Esophagus mucosa (tissue), 1 donor: ENCODE results near the gene ARHGAP5. TPM values are rescaled to one million over a fixed set of nuclear protein-coding genes. Genes with fewer than 3 reads are reported as not detected.
"Not testable (repeated sequence)": the region's sequence is repeated elsewhere in the genome, so short reads cannot be mapped to it uniquely, and the experiment has no call there.

ENCODE experiments used
- ATAC-seq: fragments of 200-7000 bp; cut with Tn5 transposase; one replicate; pipeline ENCODE4 v1.9.1; 2020
- total RNA-seq: library from RNA; stranded (reverse); gene quantifications from one replicate; pipeline ENCODE4 v1.2.4, GENCODE V29; 2023
- donor health status: DM: yes; HTN: yes; CAD: no.

The ARHGAP5 gene
- total RNA-seq, 1 donor from 2014 or later: 111 TPM

GRCh38 chr14:32109676-32110547, 32.8 kb downstream of the ARHGAP5 start:
- ATAC-seq: no peak

GRCh38 chr14:32110548-32110896, 33.4 kb downstream of the ARHGAP5 start:
- no peak for ATAC-seq

GRCh38 chr14:32121536-32121935, 44.4 kb downstream of the ARHGAP5 start:
- no peak for ATAC-seq

DNA sequence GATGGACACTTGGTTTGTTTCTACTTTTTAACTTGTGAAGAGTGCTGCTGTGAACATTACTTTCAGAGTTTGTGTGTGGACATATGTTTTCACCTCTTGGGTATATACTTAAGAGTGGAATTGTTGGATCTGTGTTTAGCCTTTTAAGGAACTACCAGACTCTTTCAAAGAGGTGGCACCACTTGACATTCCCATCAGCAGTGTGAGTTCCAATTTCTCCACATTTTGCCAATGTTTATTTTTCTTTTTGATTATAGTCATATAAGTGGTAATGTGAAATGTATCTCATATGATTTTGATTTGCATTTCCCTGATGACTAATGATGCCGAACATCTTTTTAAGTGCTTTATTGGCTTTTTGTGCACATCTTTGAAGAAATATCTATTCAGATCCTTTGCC, 44.8 kb downstream of the ARHGAP5 start:
- ATAC-seq: no peak

GRCh38 chr14:32126899-32127730, 50.0 kb downstream of the ARHGAP5 start:
- ATAC-seq: not testable (repeated sequence)

DNA sequence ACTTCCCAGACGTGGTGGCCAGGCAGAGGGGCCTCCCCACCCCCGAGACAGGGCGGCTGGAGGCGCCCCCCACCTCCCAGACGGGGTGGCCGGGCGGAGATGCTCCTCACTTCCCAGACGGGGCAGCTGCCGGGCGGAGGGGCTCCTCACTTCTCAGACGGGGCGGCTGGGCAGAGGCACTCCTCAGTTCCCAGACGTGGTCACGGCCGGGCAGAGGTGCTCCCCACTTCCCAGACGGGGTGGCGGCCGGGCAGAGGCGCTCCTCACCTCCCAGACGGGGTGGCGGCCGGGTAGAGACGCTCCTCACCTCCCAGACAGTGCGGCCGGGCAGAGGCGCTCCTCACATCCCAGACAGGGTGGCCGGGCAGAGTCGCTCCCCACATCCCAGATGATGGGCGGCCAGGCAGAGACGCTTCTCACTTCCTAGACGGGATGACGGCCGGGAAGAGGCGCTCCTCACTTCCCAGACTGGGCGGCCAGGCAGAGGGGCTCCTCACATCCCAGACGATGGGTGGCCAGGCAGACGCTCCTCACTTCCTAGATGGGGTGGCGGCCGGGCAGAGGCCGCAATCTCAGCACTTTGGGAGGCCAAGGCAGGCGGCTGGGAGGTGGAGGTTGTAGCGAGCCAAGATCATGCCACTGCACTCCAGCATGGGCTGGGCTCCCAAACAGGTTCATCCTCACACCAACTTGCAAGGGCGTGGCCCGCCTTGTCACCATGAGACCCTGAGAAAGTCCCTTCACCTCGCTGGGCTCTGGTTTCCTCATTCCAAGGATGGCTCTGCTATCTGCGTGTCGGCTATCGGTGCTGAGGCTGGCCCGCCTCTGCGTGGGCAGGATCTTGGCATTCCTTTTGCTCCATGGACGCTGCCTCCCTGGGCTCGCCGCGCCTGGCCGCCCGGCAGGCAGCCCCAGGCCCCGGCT, 50.9 kb downstream of the ARHGAP5 start:
- ATAC-seq: peak; percentile 54

DNA sequence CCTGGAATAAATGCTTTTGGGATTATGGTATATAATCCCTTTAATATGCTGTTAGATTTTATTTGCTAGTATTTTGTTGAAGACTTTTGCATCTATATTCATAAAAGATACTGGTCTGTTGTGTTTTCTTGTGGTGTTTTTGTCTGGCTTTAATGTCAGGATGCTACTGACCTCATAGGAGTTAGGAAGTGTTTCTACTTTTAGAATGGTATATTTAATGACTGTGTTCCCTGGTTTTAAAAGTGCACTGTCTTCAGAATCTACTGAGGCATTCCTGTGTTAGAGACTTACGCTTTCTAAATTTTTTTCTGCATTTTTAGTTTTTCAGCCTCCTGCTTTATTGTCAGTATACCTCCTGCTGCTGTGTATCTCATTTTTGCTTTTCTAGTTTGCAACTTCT, 51.6 kb downstream of the ARHGAP5 start:
- ATAC-seq: no peak

DNA sequence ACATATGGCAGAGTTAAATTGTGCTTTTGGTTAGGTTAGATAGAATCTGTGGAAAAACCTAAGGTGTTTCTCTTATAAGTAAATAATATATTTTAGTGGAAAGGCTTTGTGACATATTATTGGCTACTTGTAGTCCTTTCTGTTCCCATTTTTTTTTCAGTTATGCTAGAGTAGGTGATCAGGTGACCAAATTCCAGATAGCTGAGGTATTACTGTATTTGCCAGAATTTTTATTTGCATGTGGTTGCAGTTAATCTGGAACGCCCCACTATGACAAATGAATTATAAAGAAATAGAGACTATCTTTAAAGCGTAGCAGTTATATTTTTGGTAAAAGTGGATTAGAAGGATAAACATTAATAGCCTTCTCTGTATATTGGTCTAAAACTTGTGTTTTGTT, 52.0 kb downstream of the ARHGAP5 start:
- peak; percentile 45 for ATAC-seq

DNA sequence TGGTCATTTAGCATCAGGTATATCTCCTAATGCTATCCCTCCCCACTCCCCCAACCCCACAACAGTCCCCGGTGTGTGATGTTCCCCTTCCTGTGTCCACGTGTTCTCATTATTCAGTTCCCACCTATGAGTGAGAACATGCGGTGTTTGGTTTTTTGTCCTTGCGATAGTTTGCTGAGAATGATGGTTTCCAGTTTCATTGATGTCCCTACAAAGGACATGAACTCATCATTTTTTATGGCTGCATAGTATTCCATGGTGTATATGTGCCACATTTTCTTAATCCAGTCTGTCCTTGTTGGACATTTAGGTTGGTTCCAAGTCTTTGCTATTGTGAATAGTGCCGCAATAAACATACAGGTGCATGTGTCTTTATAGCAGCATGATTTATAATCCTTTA, 54.6 kb downstream of the ARHGAP5 start:
- not testable (repeated sequence) for ATAC-seq

DNA sequence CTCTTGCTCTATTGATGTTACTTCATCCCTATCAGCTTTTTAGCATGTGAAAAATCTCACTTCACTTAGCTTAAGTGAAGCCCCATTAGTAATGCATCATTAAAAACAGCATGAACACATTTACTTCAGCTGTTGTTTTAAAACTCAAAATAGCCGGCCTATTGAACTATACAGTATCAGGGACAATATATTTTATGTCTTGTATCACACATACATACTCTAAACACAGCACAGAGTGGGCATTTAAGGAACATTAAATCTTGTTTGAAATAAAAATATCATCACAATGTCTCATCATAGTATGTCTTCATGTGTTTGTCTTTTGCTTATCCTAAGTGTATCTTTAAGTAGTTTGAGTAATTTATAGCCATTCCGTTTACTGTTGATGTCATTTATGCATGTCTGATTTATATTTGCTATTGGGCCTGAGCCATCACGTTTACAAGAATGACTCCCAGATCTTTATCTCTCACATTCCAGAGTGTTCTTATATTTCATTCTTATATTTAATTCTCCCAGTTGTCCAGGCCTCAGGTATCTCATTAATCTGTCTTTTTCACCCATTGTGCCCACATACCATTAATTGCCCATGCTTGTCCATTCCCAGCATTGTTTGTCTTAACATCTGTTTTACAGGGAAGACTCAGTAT, 57.5 kb downstream of the ARHGAP5 start:
- ATAC-seq: no peak

DNA sequence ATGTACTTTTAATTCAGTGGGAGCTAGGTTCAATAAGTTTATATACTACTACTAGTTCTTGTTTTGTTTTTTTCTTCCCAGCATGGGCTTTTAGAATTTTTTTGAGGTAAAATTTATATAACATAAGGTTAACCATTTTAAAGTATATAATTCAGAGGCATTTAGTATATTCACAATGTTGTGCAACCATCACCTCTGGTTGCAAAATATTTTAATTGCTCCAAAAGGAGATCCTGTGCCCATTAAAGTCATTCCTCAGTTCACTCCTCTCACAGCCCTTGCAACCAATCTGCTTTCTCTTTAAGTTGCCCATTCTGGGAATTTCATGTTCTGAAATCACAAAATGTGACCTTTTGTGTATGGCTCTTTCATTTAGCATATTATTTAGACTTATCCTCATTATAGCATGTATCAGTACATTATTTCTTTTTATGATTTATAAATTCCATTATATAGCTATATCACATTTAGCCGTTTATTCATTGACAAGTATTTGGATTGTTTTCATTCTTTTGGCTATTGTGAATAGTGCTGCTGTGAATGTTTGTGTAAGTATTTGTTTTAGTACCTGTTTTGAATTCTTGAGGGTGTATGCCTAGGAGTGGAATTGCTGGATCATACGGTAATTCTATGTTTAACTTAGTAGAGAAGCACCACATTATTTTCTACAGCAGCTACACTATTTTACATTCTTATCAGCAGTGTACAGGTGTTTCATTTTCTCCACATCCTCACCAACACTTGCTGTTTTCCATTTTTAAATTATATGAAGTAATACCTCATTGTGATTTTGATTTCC, 59.1 kb downstream of the ARHGAP5 start:
- ATAC-seq: no peak

DNA sequence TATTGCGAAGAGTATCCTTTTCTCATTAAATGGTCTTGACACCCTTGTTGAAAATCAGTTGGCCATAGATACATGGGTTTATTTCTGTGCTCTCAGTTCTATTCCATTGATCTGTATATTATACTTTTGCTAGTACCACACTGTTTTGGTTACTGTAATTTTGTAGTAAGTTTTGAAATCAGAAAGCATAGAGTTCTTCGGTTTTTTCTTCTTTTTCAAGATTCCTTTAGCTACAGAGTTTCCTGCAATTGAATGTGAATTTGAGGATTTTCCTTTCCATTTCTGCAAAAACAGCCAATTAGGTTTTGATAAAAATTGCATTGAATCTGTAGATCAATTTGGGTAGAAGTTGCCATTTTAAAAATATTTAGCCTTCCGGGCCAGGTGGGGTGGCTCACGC, 60.2 kb downstream of the ARHGAP5 start:
- no peak for ATAC-seq

DNA sequence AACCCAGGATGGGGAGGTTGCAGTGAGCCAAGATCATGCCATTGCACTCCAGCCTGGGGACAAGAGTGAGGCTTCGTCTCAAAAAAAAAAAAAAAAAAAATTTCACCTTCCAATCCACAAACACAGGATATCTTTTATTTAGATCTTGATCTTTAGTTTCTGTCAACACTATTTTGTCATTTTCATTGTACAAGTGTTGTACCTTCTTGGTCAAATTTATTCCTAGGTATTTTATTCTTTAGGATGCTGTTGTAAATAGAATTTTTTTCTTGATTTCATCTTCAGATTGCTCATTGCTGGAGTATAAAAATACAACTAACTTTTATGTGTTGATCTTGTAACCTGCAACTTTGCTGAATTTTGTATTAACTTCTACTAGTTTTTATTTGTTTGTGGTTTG, 60.8 kb downstream of the ARHGAP5 start:
- no peak for ATAC-seq

GRCh38 chr14:32142341-32142740, 65.2 kb downstream of the ARHGAP5 start:
- no peak for ATAC-seq

DNA sequence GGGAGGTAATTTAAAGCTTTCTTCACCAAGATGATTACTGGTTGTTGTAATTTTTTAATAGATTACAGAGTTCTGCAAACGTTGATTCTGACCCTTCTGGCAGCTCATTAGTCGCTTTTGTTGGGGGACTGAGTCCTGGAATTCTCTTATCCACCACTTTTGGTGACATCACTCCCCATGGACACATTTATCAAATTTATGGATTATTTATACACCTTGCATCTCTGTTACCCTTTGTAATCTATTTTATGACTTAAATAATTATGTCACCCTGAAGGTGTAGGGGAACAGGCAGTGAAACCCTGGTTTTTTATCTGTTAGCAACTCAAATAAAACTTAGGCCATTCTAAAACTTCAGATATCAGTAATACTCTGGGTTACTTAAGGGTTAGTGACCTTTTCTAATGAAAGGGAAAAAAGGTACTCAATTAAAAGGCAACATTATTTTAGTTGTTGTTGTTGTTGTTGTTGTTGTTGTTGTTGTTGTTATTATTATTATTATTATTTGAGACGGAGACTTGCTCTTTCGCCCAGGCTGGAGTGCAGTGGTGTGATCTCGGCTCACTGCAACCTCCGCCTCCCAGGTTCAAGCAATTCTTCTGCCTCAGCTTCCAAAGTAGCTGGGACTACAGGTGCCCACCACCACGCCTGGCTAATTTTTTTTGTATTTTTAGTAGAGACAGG, 65.8 kb downstream of the ARHGAP5 start:
- ATAC-seq: no peak

DNA sequence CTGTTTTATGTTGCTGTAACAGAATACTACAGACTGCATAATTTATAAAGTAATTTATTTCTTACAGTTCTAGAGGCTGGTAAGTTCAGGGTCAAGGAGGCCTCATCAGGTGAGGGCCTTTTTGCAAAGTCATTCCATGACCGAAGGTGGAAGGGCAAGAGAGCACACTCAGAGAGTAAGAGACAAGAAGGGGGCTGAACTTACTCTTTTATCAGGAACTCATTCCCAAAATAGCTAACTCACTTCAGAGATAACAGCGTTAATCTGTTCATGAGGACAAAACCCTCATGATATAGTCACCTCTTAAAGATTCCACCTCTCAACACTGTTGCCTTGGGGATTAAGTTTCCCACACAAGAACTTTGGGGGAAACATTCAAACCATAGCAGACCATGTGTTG, 73.3 kb downstream of the ARHGAP5 start:
- ATAC-seq: no peak

GRCh38 chr14:32166029-32166428, 88.9 kb downstream of the ARHGAP5 start:
- no peak for ATAC-seq

GRCh38 chr14:32166924-32167323, 89.8 kb downstream of the ARHGAP5 start:
- ATAC-seq: no peak

DNA sequence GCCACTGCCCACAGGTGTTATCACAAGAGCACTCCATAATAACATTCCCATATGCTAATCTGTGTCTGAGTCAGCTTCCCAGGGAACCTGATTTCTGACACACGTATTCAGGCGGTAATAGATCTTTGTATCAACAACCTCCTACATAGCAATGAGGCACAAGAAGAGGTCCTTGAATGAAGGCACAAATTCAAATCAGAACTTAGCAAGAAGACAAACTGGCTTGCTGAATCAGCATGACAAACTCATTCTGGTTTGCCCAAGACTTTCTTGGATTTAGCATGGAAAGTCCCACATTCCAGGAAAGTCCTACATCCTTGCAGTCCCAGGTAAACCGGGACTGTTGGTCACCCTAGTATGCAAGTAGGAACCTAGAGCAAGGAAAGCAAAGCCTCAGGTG, 90.8 kb downstream of the ARHGAP5 start:
- ATAC-seq: no peak

- no peak for ATAC-seq
Observed at GRCh38 chr14:32169191-32169590, 92.1 kb downstream of the ARHGAP5 start.

- ATAC-seq: no peak
Observed at GRCh38 chr14:32171469-32171868, 94.4 kb downstream of the ARHGAP5 start.
